Heart right ventricle (tissue), 16 donors: ENCODE data around the gene DLX2. TPM values are rescaled to one million over a fixed set of nuclear protein-coding genes. Genes with fewer than 3 reads are reported as not detected.

Experiments used
- ATAC-seq, 8 donors: fragments of 200-7000 bp; cut with Tn5 transposase; one replicate each; pipeline ENCODE4 v1.9.1; 2020; ENCODE audit warnings: mild to moderate bottlenecking in 8 of 8, moderate library complexity in 8 of 8, moderate number of reproducible peaks in 1 of 8
- DNase-seq, 2 donors: peaks; one replicate each; pipeline ENCODE4 v3.0.0-alpha.2; 2020
- H3K27ac ChIP-seq, 10 donors: fragments of 200-600 bp; sonication (generic) in 2 of 10; one replicate each; pipeline versions ENCODE4 v1.5.0 to v1.8.0; 2020 to 2022; ENCODE audit warnings: mild to moderate bottlenecking in 3 of 10
- H3K27me3 ChIP-seq, 7 donors: fragments of 200-600 bp; one replicate each; pipeline ENCODE4 v1.8.0; 2021 to 2022; ENCODE audit warnings: mild to moderate bottlenecking in 2 of 7
- H3K36me3 ChIP-seq, 9 donors: fragments of 200-600 bp; sonication (generic) in 1 of 9; one replicate each; pipeline versions ENCODE4 v1.5.0 to v1.8.0; 2020 to 2022; ENCODE audit warnings: mild to moderate bottlenecking in 2 of 9
- H3K4me1 ChIP-seq, 9 donors: fragments of 200-600 bp; sonication (generic) in 1 of 9; one replicate each; pipeline versions ENCODE4 v1.5.0 to v1.8.0; 2020 to 2022; ENCODE audit warnings: mild to moderate bottlenecking in 4 of 9
- H3K4me3 ChIP-seq, 10 donors: fragments of 200-600 bp; sonication (generic) in 2 of 10; one replicate each; pipeline versions ENCODE4 v1.5.0 to v1.8.0; 2020 to 2022; ENCODE audit warnings: mild to moderate bottlenecking in 7 of 10, moderate library complexity in 2 of 10
- H3K9me3 ChIP-seq, 11 donors: fragments of 200-600 bp in 10 of 11; sonication (generic) in 2 of 11; one replicate each; pipeline versions ENCODE4 v1.5.0 to v1.8.0; 2013 to 2022; ENCODE audit warnings: mild to moderate bottlenecking in 2 of 11, control low read depth in 1 of 11, moderate library complexity in 1 of 11
- CTCF ChIP-seq, 9 donors: fragments of 200-600 bp; sonication (generic) in 2 of 9; IDR thresholded peaks; one replicate each; pipeline versions ENCODE4 v1.5.0 to v1.8.0; 2021 to 2022; ENCODE audit warnings: antibody characterized with exemption in 9 of 9, mild to moderate bottlenecking in 5 of 9, moderate library complexity in 1 of 9
- WGBS, 2 donors: extraction: QIAGEN DNeasy Blood & Tissue Kit; methylation state at CpG; one replicate each; pipeline ENCODE4 v1.1.7; 2013; ENCODE audit warnings: inconsistent platforms in 1 of 2; 5-methylcytosine and 5-hydroxymethylcytosine counted together
- intact Hi-C, 10 donors: fragments of 100-400 bp; cut with DNase I; formaldehyde crosslinking; loops; one replicate each; pipeline versions ENCODE4 v1.11.1 to v1.14.2; 2022
- polyA plus RNA-seq, 2 donors: library from polyadenylated mRNA; stranded (reverse); fragments of 200-250 nt; gene quantifications; one replicate each; pipeline ENCODE4 v1.2.3, GENCODE V29; 2013
- total RNA-seq, 10 donors: library from RNA; stranded (reverse); fragmentation: NEBNext Ultra II Directional in 3 of 10; extraction: Animal tissue kit (Norgen Biotek cat#: 25700) in 3 of 10; gene quantifications; one replicate each; pipeline versions ENCODE4 v1.2.1 to v1.2.4, GENCODE V29; 2021 to 2023
- donor health status: Arrhythmogenic right ventricular cardiomyopathy.
- donor health status: ischemic (EF 13 %, LVEDD 7.1; RV severe dilation, severe dysfunction).
- donor health status: healthy with polysubstance abuse.
- donor health status: DM: no; HTN: yes; CAD: no.
- donor health status: DM: no; HTN: no; CAD: no.
- donor health status: ischemic (EF 25% LVEDD 6.9; RV normal size, moderate dysfunction).
- donor health status: ischemic (EF 25% LVEDD 5.7; RV mildly dilated, moderate dysfunction).
- donor health status: healthy.
- donor health status: DM: yes; HTN: yes; CAD: no.
- donor health status: Ischemic cardiomyopathy.
- donor health status: ischemic (EF 35%, LVEDD 5.7; RV mildly dilated, moderate dysfunction).
- donor health status: nonischemic (EF 11% LVEDD 7.7; RV severe dilation, severe dysfunction).
- donor health status: DM: yes; HTN: yes; CAD: no.
- donor health status: PGD.
- donor health status: ischemic (EF 29% LVEDD 5.4; RV normal size, mild dysfunction).
- donor health status: nonischemic (EF 23%, LVEDD 6.1; RV moderate dilation, normal function).

DLX2 gene
- total and polyA plus RNA-seq, 12 donors = 0.11 TPM; not detected in 11

- no peaks in the 10 kb centered on the region for H3K36me3 ChIP-seq
- no peak for TF ChIP-seq CTCF (IDR thresholded peaks at IDR 0.05)
These were observed 35.2 kb upstream of the DLX2 start for GRCh38 chr2:172137943-172138342.

GRCh38 chr2:172137109-172137508, 34.4 kb upstream of the DLX2 start:
- H3K4me3 ChIP-seq = no peak overlapping the region
- H3K36me3 ChIP-seq = no peaks in the 10 kb centered on the region
- ATAC-seq = no peak
- no peaks in the 10 kb centered on the region for H3K4me1 ChIP-seq
- intact Hi-C loops = no loop called here
- no peak overlapping the region for H3K27ac ChIP-seq
- WGBS, 2 donors = 70 to 77% methylated on average over 2 of the region's 2 CpGs
- DNase-seq = no peak
- H3K27me3 ChIP-seq = peaks cover 0 to 22% (median 0%) of the 10 kb centered on the region in 7 donors
- TF ChIP-seq CTCF (IDR thresholded peaks at IDR 0.05) = no peak
- H3K9me3 ChIP-seq = peaks cover 0 to 11% (median 0%) of the 10 kb centered on the region in 11 donors

More at GRCh38 chr2:172137943-172138342, 35.2 kb upstream of the DLX2 start:
- Histone ChIP-seq H3K4me3 (no peak overlapping the region), H3K4me1 (no peaks in the 10 kb centered on the region), H3K27me3 (peaks cover 0 to 22% (median 0%) of the 10 kb centered on the region in 7 donors), H3K9me3 (peaks cover 0 to 11% (median 0%) of the 10 kb centered on the region in 11 donors), H3K27ac (no peak overlapping the region)
- ATAC-seq (no peak), DNase-seq (no peak)
- intact Hi-C loops = no loop called here
- WGBS, 2 donors = 82 to 92% methylated on average over 2 of the region's 2 CpGs

DNA sequence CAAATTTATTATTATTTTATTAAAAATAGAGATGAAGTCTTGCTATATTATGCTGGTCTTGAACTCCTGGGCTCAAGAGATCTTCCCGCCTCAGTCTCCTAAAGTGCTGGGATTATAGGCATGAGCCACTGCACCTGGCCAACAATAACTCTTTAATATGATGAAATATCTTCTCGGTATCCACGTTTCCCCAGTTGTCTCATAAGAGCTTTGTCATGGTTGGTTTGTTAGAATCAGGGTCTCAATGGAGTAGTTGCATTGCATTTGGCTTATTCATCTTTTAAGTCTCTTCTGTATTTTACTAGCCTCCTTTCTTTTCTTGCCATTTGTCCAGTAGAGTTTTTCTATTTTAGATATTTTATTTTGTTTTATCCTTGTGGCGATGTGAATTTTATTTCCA, 32.7 kb upstream of the DLX2 start:
- H3K4me1 ChIP-seq = no peaks in the 10 kb centered on the region
- DNase-seq = no peak
- H3K4me3 ChIP-seq = no peak overlapping the region
- H3K27me3 ChIP-seq = peaks cover 0 to 22% (median 0%) of the 10 kb centered on the region in 7 donors
- 87 to 94% methylated on average over 4 of the region's 4 CpGs for WGBS, 2 donors
- no peaks in the 10 kb centered on the region for H3K36me3 ChIP-seq
- intact Hi-C loops = no loop called here
- peaks cover 0 to 12% (median 0%) of the 10 kb centered on the region in 11 donors for H3K9me3 ChIP-seq
- H3K27ac ChIP-seq = no peak overlapping the region
- ATAC-seq = no peak
- TF ChIP-seq CTCF (IDR thresholded peaks at IDR 0.05) = no peak

GRCh38 chr2:172134270-172134669, 31.6 kb upstream of the DLX2 start:
- Histone ChIP-seq H3K27ac (no peak overlapping the region), H3K9me3 (peaks cover 0 to 8% (median 0%) of the 10 kb centered on the region in 11 donors), H3K36me3 (no peaks in the 10 kb centered on the region), H3K27me3 (peaks cover 0 to 22% (median 0%) of the 10 kb centered on the region in 7 donors), H3K4me3 (no peak overlapping the region), H3K4me1 (no peaks in the 10 kb centered on the region)
- 66 to 80% methylated on average over 3 of the region's 3 CpGs for WGBS, 2 donors
- no peak for TF ChIP-seq CTCF (IDR thresholded peaks at IDR 0.05)
- ATAC-seq = no peak
- intact Hi-C loops = loop anchor here in 1 of 10 donors (5.0 kb wide), 2 partner anchors 527 to 727 kb away; no protein-coding TSS in a partner anchor
- no peak for DNase-seq
